WTC11 (cell line): ENCODE results near the gene CAPN13. TPM values are rescaled to one million over a fixed set of nuclear protein-coding genes. Genes with fewer than 3 reads are reported as not detected.

Experiments
- ATAC-seq: fragments of 200-7000 bp; cut with Tn5 transposase; 2 replicates; pipeline ENCODE4 v1.10.0; 2021; ENCODE audit warnings: mild to moderate bottlenecking, moderate library complexity
- CTCF ChIA-PET: fragments of 300-600 bp; sonication (Branson Sonifier 250); formaldehyde crosslinking; loops from one replicate; lab custom pipeline; 2021; ENCODE audit warnings: antibody characterized with exemption; lab: Charles Lee
- POLR2A ChIA-PET: fragments of 350-600 bp; sonication (Branson Sonifier 250); formaldehyde crosslinking; loops from one replicate; lab custom pipeline; 2021; ENCODE audit warnings: antibody characterized with exemption; lab: Charles Lee
- DNase-seq: peaks from one replicate; pipeline ENCODE4 v3.0.0; 2021; ENCODE audit warnings: low spot score
- H3K27ac Mint-ChIP-seq: 2 replicates; pipeline ENCODE4 v1.8.0; 2021; ENCODE audit warnings: mixed read lengths
- H3K27me3 Mint-ChIP-seq: 2 replicates; pipeline ENCODE4 v1.8.0; 2021; ENCODE audit warnings: low read depth, mild to moderate bottlenecking, moderate library complexity, mixed read lengths
- H3K36me3 Mint-ChIP-seq: 2 replicates; pipeline ENCODE4 v1.8.0; 2021; ENCODE audit warnings: mixed read lengths
- H3K4me1 Mint-ChIP-seq: 2 replicates; pipeline ENCODE4 v1.8.0; 2022; ENCODE audit warnings: mixed read lengths
- H3K4me3 Mint-ChIP-seq: 2 replicates; pipeline ENCODE4 v1.8.0; 2021; ENCODE audit warnings: mild to moderate bottlenecking, moderate library complexity, mixed read lengths
- H3K9me3 Mint-ChIP-seq: 2 replicates; pipeline ENCODE4 v1.8.0; 2021; ENCODE audit warnings: mixed read lengths
- CREB1 ChIP-seq: sonication (generic); formaldehyde crosslinking; IDR thresholded peaks from 2 replicates; pipeline ENCODE4 v1.8.0; 2023; ENCODE audit warnings: mild to moderate bottlenecking, missing genetic modification reagents
- E2F1 ChIP-seq: sonication (generic); formaldehyde crosslinking; IDR thresholded peaks from 2 replicates; pipeline ENCODE4 v1.8.0; 2022; ENCODE audit warnings: mild to moderate bottlenecking, missing genetic modification reagents
- ELF4 ChIP-seq: sonication (generic); formaldehyde crosslinking; IDR thresholded peaks from 2 replicates; pipeline ENCODE4 v1.8.1; 2022; ENCODE audit warnings: low read depth, mild to moderate bottlenecking, moderate library complexity, missing genetic modification reagents
- ETV6 ChIP-seq: sonication (generic); formaldehyde crosslinking; IDR thresholded peaks from 2 replicates; pipeline ENCODE4 v1.8.1; 2022; ENCODE audit warnings: mild to moderate bottlenecking, missing genetic modification reagents
- FOXK1 ChIP-seq: sonication (generic); formaldehyde crosslinking; IDR thresholded peaks from 2 replicates; pipeline ENCODE4 v1.8.0; 2022; ENCODE audit warnings: mild to moderate bottlenecking, moderate library complexity, missing genetic modification reagents
- GABPB1 ChIP-seq: sonication (generic); formaldehyde crosslinking; IDR thresholded peaks from 2 replicates; pipeline ENCODE4 v1.8.1; 2023; ENCODE audit warnings: mild to moderate bottlenecking, missing genetic modification reagents
- GRHL2 ChIP-seq: fragments of 250-450 bp; sonication (Bioruptor Pico); IDR thresholded peaks from 2 replicates; pipeline ENCODE4 v1.8.0; 2022; ENCODE audit warnings: mild to moderate bottlenecking, moderate library complexity; ENCODE audit not compliant: insufficient replicate concordance, severe bottlenecking
- HMGA2 ChIP-seq: fragments of 250-450 bp; sonication (Bioruptor Pico); IDR thresholded peaks from 2 replicates; pipeline ENCODE4 v1.4.0; 2021; ENCODE audit warnings: mild to moderate bottlenecking, moderate library complexity
- NFYB ChIP-seq: sonication (generic); formaldehyde crosslinking; conservative IDR thresholded peaks from 2 replicates; pipeline ENCODE4 v1.8.0; 2022; ENCODE audit warnings: low read depth, missing genetic modification reagents
- OVOL2 ChIP-seq: fragments of 250-450 bp; sonication (Bioruptor Pico); IDR thresholded peaks from 2 replicates; pipeline ENCODE4 v1.9.0; 2021; ENCODE audit warnings: mild to moderate bottlenecking, borderline replicate concordance
- SP1 ChIP-seq: sonication (generic); formaldehyde crosslinking; conservative IDR thresholded peaks from 2 replicates; pipeline ENCODE4 v1.8.1; 2022; ENCODE audit warnings: missing genetic modification reagents
- TP53 ChIP-seq: sonication (generic); formaldehyde crosslinking; IDR thresholded peaks from 2 replicates; pipeline ENCODE4 v1.8.1; 2023; ENCODE audit warnings: mild to moderate bottlenecking, missing genetic modification reagents
- ZMAT4 ChIP-seq: fragments of 250-450 bp; sonication (Bioruptor Pico); IDR thresholded peaks from 2 replicates; pipeline ENCODE4 v1.9.0; 2021; ENCODE audit warnings: mild to moderate bottlenecking
- ZNF219 ChIP-seq: sonication (generic); formaldehyde crosslinking; IDR thresholded peaks from 2 replicates; pipeline ENCODE4 v1.8.0; 2023; ENCODE audit warnings: missing genetic modification reagents, mild to moderate bottlenecking, borderline replicate concordance
- ZNF281 ChIP-seq: sonication (generic); formaldehyde crosslinking; IDR thresholded peaks from 2 replicates; pipeline ENCODE4 v1.8.0; 2023; ENCODE audit warnings: mild to moderate bottlenecking, missing genetic modification reagents
- total RNA-seq: library from RNA; stranded (reverse); gene quantifications from 3 replicates; pipeline ENCODE4 v1.2.3, GENCODE V29; 2021
- TF ChIP-seq, protein P1 (sequence below): sonication (generic); formaldehyde crosslinking; IDR thresholded peaks from 2 replicates; pipeline ENCODE4 v1.8.1; 2022; ENCODE audit warnings: mild to moderate bottlenecking, missing genetic modification reagents, moderate library complexity, borderline replicate concordance
- TF ChIP-seq, protein P2 (sequence below): fragments of 250-450 bp; sonication (Bioruptor Pico); IDR thresholded peaks from 2 replicates; pipeline ENCODE4 v2.1.2; 2022; ENCODE audit warnings: mild to moderate bottlenecking, moderate library complexity
- TF ChIP-seq, protein P3 (sequence below): sonication (generic); formaldehyde crosslinking; IDR thresholded peaks from 2 replicates; pipeline ENCODE4 v1.8.1; 2023; ENCODE audit warnings: mild to moderate bottlenecking, moderate library complexity, missing genetic modification reagents

Gene CAPN13
- total RNA-seq, 1 experiment from 2014 or later, result 1.7 TPM

- H3K27ac Mint-ChIP-seq, result no peak overlapping the region
- H3K4me1 Mint-ChIP-seq, result no peaks in the 10 kb centered on the region
- ChIA-PET POLR2A (no interaction called here), CTCF (interaction anchor here (1.0 kb wide), 1 partner anchor 67 kb away, joined by 3 read pairs; no protein-coding TSS in a partner anchor)
- H3K27me3 Mint-ChIP-seq, result no peaks in the 10 kb centered on the region
- no peak for DNase-seq
- H3K36me3 Mint-ChIP-seq, result no peaks in the 10 kb centered on the region
- TF ChIP-seq HMGA2 (CRISPR knock-in tag) (no peak), FOXK1 (no peak), SP1 (CRISPR knock-in tag) (no peak), ZMAT4 (CRISPR knock-in tag) (no peak), E2F1 (CRISPR knock-in tag) (no peak), ELF4 (CRISPR knock-in tag) (no peak), CREB1 (CRISPR knock-in tag) (no peak), TP53 (CRISPR knock-in tag) (no peak), GRHL2 (CRISPR knock-in tag) (no peak), GABPB1 (CRISPR knock-in tag) (no peak), ZNF281 (no peak), OVOL2 (no peak), ZNF219 (no peak), ETV6 (CRISPR knock-in tag) (no peak), NFYB (CRISPR knock-in tag) (no peak)
- TF ChIP-seq, protein P1, sequence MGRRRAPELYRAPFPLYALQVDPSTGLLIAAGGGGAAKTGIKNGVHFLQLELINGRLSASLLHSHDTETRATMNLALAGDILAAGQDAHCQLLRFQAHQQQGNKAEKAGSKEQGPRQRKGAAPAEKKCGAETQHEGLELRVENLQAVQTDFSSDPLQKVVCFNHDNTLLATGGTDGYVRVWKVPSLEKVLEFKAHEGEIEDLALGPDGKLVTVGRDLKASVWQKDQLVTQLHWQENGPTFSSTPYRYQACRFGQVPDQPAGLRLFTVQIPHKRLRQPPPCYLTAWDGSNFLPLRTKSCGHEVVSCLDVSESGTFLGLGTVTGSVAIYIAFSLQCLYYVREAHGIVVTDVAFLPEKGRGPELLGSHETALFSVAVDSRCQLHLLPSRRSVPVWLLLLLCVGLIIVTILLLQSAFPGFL, result no peak
- TF ChIP-seq, protein P2, sequence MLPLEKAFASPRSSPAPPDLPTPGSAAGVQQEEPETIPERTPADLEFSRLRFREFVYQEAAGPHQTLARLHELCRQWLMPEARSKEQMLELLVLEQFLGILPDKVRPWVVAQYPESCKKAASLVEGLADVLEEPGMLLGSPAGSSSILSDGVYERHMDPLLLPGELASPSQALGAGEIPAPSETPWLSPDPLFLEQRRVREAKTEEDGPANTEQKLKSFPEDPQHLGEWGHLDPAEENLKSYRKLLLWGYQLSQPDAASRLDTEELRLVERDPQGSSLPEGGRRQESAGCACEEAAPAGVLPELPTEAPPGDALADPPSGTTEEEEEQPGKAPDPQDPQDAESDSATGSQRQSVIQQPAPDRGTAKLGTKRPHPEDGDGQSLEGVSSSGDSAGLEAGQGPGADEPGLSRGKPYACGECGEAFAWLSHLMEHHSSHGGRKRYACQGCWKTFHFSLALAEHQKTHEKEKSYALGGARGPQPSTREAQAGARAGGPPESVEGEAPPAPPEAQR, result no peak
- TF ChIP-seq, protein P3, sequence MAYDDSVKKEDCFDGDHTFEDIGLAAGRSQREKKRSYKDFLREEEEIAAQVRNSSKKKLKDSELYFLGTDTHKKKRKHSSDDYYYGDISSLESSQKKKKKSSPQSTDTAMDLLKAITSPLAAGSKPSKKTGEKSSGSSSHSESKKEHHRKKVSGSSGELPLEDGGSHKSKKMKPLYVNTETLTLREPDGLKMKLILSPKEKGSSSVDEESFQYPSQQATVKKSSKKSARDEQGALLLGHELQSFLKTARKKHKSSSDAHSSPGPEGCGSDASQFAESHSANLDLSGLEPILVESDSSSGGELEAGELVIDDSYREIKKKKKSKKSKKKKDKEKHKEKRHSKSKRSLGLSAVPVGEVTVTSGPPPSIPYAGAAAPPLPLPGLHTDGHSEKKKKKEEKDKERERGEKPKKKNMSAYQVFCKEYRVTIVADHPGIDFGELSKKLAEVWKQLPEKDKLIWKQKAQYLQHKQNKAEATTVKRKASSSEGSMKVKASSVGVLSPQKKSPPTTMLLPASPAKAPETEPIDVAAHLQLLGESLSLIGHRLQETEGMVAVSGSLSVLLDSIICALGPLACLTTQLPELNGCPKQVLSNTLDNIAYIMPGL (CRISPR knock-in tag), result no peak
- H3K9me3 Mint-ChIP-seq, result no peaks in the 10 kb centered on the region
- no peak for ATAC-seq
- no peak overlapping the region for H3K4me3 Mint-ChIP-seq
Observed at GRCh38 chr2:30778611-30779010, 28.6 kb downstream of the CAPN13 start.
